Epithelial cell of proximal tubule (primary cell): Measurements from ENCODE around the gene METTL25. TPM values are rescaled to one million over a fixed set of nuclear protein-coding genes. Genes with fewer than 3 reads are reported as not detected.

Experiments used
- DNase-seq: peaks from one replicate; pipeline ENCODE4 v3.0.0-alpha.2; 2011; ENCODE audit warnings: low read depth
- H3K4me3 ChIP-seq: 2 replicates; pipeline ENCODE4 v1.5.1; 2011; ENCODE audit warnings: low read depth, mild to moderate bottlenecking, low read length
- total RNA-seq: library from RNA; depleted of rRNA; stranded (reverse); fragments of >200 nt; gene quantifications from 2 replicates; pipeline ENCODE4 v1.2.3, GENCODE V29; 2015
- TF ChIP-seq, protein P1 (sequence below): conservative IDR thresholded peaks from 2 replicates; pipeline ENCODE4 v1.5.1; 2012; ENCODE audit warnings: low read depth, mild to moderate bottlenecking, low read length

The METTL25 gene
- total RNA-seq, 1 donor from 2014 or later, result 8.8 TPM

GRCh38 chr12:82461836-82462235, 103.5 kb downstream of the METTL25 start:
- TF ChIP-seq, protein P1, sequence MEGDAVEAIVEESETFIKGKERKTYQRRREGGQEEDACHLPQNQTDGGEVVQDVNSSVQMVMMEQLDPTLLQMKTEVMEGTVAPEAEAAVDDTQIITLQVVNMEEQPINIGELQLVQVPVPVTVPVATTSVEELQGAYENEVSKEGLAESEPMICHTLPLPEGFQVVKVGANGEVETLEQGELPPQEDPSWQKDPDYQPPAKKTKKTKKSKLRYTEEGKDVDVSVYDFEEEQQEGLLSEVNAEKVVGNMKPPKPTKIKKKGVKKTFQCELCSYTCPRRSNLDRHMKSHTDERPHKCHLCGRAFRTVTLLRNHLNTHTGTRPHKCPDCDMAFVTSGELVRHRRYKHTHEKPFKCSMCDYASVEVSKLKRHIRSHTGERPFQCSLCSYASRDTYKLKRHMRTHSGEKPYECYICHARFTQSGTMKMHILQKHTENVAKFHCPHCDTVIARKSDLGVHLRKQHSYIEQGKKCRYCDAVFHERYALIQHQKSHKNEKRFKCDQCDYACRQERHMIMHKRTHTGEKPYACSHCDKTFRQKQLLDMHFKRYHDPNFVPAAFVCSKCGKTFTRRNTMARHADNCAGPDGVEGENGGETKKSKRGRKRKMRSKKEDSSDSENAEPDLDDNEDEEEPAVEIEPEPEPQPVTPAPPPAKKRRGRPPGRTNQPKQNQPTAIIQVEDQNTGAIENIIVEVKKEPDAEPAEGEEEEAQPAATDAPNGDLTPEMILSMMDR, result no peak
- no peak overlapping the region for H3K4me3 ChIP-seq
- peak; percentile 30 for DNase-seq

- H3K4me3 ChIP-seq, result no peak overlapping the region
- no peak for DNase-seq
- TF ChIP-seq, protein P1, result no peak
Observed at GRCh38 chr12:82468563-82468962, 110.2 kb downstream of the METTL25 start.

DNA sequence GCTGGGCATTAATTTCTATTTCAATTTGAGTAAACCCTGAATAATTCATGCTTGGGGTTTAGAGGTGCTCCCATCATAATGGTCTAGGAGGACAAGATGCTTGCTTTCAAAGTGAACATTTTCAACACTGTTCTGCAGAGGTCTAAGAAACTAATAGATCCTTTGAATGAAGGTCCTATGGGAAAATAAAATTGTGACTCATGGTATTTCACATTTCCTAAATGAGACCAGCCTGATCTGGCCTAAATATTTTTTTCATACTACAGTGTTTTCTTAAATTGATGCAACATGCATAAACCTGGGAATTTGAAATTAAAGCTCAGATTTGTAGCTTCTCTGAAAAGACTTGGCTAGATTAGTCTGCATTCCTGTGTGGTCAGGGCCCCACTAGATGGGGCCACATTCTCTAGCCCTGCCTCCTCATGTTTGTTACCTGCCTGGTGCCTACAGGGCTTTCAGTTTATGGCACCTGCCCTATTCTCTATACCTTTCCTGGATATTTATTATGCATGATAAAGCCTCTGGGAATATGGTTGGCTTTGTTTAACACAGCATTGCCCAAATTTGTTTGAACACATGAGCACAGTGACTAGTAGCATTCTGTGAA, 112.7 kb downstream of the METTL25 start:
- TF ChIP-seq, protein P1, result no peak
- no peak for DNase-seq
- H3K4me3 ChIP-seq, result no peak overlapping the region

DNA sequence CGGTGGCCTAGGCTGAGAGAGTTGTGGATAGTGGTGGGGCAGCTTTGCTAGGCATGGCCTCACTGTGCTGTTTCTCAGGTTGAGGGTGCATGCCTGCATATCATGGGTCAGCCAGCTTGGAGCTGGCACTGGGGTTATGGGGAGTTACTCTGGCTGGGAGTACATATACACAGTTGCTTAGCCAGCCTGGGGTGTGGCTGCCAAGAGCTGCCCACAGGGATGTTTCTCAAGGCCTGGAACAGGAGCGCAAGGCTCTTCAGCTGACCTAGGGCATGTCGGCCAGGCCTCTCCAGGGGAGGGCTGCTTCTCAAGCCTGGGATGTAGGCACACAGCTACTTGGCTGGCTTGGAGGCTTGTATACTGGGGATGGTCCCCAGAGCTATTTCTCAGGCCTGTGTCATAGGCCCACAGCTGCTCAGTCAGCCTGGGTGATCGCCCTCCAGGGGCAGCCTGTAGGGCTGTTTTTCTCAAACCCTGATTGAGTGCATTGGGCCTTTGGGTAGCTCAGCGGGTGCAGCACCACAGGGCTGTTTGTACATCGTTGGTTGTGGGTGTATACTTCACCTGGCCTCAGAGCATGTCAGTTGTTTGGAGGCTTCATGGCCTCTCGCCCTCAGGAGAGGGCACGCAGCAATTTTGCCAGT, 114.9 kb downstream of the METTL25 start:
- no peak overlapping the region for H3K4me3 ChIP-seq
- DNase-seq, result no peak
- TF ChIP-seq, protein P1, result no peak

- DNase-seq, result no peak
- no peak overlapping the region for H3K4me3 ChIP-seq
- TF ChIP-seq, protein P1, result no peak
Observed at GRCh38 chr12:82474181-82474797, 116.0 kb downstream of the METTL25 start.

- DNase-seq, result no peak
- TF ChIP-seq, protein P1, result no peak
Observed at GRCh38 chr12:82474798-82475184, 116.5 kb downstream of the METTL25 start.

More at GRCh38 chr12:82474798-82475184, 116.5 kb downstream of the METTL25 start:
- H3K4me3 ChIP-seq, result no peak overlapping the region
